Loucy (cell line): ENCODE results near the gene ACBD3.

ENCODE experiments used
- EZH2phosphoT487 ChIP-seq: fragments of 200-600 bp; IDR thresholded peaks from 2 replicates; pipeline ENCODE4 v1.6.1; 2018; ENCODE audit warnings: antibody characterized with exemption, mild to moderate bottlenecking, moderate library complexity, borderline replicate concordance
- TF ChIP-seq, protein P1 (sequence below): fragments of 200-600 bp; sonication (generic); conservative IDR thresholded peaks from 2 replicates; pipeline ENCODE4 v1.5.1; 2014; ENCODE audit warnings: mild to moderate bottlenecking, antibody characterized with exemption, low read length

DNA sequence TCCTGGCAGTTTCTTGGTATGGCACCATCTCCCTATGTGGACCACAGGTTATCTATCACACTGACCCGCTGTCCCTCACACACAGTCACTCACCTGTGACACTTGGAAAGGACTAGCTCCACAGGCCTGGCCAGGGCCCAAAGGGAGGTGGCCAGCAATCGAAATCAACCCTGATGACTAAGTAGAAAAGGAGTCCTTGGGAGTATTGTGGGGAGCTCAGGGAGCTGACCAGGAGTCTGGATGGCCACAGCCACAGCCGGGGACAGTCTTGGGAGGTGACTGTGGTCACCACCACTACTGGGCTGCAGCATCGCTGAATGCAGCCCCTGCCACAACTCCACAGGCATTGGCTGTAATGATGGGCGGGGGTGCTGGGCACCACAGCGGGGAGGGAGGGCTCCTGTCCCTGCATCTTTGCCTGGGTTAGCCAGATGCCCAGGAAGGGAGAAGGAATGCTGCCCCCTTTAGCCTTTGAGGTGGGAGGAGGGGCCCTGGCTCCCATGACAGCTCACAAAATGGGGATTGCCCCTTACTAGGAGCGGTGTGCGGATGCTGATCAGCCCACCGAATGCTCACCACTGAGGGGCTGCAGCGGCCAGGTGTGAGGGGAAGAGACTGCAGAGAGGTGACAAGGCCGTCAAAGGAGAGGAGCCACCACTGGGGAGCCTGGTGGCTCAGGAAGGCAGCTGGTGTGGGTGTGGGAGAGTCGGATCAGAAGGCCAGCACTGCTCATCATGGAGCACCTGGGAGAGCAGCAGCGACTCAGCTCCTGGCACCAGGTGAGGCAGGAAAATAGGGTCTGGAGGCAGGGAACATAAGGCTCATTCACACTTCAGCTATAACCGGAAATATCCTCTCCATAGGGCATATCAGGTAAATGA, 62.7 kb downstream of the ACBD3 start:
- TF ChIP-seq EZH2phosphoT487: no peak
- TF ChIP-seq, protein P1, sequence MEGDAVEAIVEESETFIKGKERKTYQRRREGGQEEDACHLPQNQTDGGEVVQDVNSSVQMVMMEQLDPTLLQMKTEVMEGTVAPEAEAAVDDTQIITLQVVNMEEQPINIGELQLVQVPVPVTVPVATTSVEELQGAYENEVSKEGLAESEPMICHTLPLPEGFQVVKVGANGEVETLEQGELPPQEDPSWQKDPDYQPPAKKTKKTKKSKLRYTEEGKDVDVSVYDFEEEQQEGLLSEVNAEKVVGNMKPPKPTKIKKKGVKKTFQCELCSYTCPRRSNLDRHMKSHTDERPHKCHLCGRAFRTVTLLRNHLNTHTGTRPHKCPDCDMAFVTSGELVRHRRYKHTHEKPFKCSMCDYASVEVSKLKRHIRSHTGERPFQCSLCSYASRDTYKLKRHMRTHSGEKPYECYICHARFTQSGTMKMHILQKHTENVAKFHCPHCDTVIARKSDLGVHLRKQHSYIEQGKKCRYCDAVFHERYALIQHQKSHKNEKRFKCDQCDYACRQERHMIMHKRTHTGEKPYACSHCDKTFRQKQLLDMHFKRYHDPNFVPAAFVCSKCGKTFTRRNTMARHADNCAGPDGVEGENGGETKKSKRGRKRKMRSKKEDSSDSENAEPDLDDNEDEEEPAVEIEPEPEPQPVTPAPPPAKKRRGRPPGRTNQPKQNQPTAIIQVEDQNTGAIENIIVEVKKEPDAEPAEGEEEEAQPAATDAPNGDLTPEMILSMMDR: no peak
